HG02571 (cell line): ENCODE data around the gene ZIM2.
"Not testable (repeated sequence)": the region's sequence is repeated elsewhere in the genome, so short reads cannot be mapped to it uniquely, and the experiment has no call there.

Experiments used
- ATAC-seq: cut with Tn5 transposase; IDR thresholded peaks from one replicate; pipeline ENCODE4 v1.9.1; 2021; ENCODE audit warnings: mild to moderate bottlenecking, moderate library complexity; ENCODE audit not compliant: unreplicated experiment

ZIM2 gene

GRCh38 chr19:56840451-56841192 lies at the start of gene ZIM2, which contains the start of gene PEG3:
Gene ZIM2 (minus strand): TSS chr19:56840726. CDS start chr19:56824277, 16,449 bp downstream.
Gene PEG3 (minus strand): TSS chr19:56840726. CDS start chr19:56824655, 16,071 bp downstream.
- ATAC-seq = no peak

DNA sequence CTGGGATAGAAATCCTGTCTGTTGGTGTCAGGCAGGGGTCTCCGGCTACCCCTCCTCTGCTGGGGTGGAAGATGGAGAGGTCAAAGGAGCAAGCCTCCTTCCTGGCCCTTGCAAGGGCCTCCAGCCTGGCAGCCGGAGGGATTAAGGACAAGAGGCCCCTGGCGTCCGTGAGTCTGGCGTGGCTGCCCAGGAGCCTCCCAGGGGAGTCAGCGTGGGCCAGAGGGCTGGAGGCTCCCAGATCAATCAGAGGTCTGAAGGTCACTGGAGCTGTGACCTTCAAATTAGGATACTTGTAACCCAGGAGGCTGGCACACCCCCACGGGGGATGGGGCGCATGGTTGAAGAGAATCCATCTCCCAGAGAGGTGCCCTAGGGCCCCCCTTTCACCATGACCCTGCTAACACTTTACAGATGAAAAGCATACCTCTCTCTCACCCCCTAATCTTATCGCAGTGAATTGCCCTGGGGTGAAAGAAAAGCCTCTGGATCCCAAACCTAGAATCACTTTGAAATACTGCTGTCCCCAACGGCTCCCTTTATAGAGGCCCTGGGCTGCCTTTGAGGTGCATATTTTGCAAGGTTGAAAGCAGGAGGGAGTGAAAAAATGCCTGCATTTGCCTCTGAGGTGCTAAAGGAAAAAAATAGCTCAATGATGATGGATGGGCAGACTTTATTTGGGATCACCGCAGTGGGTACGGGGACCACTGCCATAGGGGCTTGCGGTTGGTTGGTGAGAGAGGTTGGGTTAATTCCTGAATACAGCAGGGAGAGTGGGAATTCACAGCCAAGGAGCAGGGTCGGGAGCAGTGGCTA lies 44.9 kb upstream of the ZIM2 start:
- no peak for ATAC-seq

DNA sequence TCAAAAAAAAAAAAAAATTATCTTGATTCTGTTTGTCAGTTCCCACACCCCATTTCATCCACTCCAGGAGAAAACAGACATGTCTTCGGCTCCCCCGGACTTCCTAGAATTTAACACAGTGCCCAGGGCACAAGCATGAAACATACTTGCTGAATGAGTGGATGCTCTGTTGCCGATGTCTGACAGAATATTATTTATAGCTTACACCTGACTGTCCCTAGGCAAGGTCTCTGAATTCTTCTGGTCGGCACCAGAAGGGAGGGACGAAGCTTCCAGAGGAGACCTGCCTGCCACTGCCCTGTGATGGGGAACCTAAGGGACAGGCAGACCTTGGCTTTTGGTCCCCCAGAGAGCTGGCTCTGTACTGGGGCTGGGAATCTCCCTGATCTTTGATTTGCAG lies 43.9 kb upstream of the ZIM2 start:
- no peak for ATAC-seq

GRCh38 chr19:56880592-56881190 lies 40.2 kb upstream of the ZIM2 start:
- ATAC-seq = no peak

DNA sequence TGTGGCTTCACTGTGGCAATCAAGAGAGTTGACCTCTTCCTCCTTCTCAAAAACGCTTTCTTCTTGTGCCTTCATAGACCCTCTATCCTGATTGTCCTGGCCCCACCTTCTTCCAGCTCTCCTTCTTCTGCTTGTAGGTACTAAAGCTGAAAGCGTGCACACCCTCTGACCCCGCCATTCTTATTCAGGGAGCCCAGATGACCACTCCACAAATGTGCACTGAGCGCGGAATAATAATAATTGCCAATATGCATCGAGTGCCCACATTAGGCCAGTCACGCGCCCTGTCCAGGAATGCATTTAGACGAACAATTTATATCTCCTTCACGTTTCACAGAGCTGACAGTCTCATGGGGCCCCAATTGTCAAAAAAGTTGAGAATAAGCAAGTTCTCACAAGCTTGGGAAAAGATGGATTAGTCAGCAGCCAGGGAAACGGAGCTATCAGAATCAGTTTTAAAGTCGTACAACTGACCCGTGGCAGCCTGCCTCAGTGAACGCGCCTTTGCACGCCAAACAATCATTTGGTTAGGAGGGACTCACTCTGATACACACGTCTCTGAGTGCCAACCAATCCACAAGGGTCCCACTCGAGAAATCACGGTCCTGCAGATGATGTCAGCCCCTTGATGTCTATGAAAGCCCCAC lies 36.7 kb upstream of the ZIM2 start:
- no peak for ATAC-seq

- no peak for ATAC-seq
Observed at GRCh38 chr19:56875717-56876116, 35.2 kb upstream of the ZIM2 start.

DNA sequence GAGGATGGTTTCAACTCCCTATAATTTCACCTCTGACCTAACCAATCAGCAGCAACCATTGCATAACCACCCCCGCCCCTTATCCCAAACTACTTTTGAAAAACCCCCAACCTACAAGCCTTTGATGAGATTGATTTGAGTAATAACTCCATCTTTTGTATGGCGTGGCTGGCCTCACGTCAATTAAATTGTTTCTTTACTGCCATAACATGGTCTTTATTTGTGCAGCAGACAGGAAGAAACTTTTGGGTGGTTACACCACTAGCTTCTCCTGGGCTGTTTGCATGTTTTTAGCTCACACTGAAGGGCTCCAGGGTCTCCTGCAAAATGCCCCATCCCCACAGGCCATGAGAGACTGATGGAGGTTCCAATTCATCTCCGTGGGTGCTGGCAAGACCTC lies 34.0 kb upstream of the ZIM2 start:
- ATAC-seq = no peak

GRCh38 chr19:56873493-56873892 lies 33.0 kb upstream of the ZIM2 start:
- ATAC-seq = no peak

- no peak for ATAC-seq
Observed at GRCh38 chr19:56869886-56870285, 29.4 kb upstream of the ZIM2 start.

DNA sequence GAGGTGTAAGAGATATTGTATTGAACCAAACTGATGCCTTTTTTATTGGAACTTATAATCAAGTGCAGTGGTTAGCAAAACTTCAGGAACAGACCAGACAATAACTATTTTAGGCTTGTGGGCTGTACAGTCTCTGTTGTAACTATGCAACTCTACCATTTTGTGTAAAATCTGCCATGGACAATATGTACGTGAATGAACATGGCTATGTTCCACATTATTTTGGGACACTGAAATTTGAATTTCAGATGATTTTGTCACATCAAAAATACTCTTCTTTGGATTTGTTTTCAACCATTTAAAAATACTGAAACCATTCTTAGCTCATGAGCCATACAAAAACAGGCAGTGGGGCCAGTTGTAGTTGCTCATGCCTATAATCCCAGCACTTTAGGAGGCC lies 27.9 kb upstream of the ZIM2 start:
- no peak for ATAC-seq

DNA sequence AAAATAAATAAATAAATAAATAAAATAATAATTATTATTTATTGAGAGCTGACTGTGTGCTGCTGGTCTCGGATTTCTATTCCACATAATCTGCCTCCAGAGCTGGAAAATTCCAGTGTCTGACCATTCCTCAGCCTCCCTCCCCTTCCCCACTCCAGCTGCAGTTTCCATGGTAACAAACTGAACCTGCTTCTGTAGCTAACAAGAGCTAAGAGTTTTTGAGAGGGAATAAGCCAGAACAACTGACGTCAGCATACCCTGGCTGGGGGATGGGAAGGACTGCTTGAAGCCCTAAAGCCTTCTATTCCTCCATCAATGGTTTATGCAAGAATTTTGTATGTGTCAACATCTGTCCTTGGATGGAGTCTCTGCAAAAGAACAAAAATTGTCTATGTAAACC lies 26.0 kb upstream of the ZIM2 start:
- ATAC-seq = no peak

DNA sequence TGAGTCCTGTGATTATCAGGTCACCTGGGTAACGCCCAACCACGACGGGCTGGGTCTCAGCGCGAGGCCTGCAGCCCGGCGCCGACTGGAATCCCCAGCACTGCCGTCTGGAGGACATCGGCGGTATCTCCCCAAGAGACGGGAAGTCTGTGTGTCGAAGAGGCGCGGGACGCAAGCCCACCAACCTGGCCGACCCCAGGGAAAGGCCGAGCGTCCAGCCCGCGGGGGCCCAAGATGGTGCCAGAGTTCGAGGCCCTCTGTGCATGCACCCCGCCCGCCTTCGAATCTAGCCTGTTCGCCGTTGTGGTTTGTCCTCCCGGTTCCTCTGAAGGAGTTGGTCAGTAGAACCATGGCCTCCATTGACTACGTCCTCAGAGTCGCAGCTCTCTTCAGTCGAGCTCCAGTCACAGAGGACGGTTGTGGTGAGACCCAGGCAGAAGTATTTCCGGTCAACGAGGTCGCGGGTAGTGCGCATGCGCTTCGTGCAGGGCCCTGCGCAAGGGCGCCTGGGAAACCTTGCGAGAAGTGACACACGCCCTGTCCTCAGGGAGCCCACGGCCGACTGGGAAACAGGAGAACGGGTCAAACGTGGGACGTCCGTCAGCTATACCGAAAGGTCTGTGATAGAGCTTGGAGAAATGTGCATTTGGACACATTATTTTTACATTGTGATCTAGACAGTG lies 24.1 kb upstream of the ZIM2 start:
- no peak for ATAC-seq

DNA sequence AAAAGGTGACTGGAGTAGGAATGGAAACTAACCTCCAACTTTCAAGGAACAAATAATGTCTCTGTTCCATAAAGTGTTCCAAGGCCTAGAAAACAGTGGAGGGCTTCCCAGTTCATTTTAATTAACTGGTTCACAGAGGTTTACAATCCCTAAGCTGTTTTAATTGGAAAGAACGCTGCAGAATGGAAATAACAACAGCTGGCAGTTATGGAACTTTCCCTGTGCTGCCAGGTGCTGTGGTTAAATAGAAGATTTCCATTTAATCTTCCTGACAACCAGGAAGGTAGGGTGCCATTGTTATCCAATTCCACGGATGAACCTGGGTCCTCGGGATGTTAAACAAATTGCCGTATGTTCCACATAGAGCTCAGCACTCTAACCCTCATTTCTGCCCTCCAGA lies 22.2 kb upstream of the ZIM2 start:
- no peak for ATAC-seq

DNA sequence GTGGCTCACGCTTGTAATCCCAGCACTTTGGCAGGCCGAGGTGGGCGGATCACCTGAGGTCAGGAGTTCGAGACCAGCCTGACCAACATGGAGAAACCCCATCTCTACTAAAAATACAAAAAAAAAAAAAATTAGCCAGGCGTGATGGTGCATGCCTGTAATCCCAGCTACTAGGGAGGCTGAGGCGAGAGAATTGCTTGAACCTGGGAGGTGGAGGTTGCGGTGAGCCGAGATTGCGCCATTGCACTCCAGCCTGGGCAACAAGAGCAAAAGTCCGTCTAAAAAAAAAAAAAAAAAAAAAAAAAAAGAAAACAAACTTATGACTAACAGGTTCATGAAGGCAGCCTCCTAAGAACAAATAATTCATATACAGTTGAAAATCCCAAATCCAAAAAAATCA lies 19.9 kb upstream of the ZIM2 start:
- ATAC-seq = not testable (repeated sequence)

GRCh38 chr19:56858026-56858425 lies 17.5 kb upstream of the ZIM2 start:
- no peak for ATAC-seq

DNA sequence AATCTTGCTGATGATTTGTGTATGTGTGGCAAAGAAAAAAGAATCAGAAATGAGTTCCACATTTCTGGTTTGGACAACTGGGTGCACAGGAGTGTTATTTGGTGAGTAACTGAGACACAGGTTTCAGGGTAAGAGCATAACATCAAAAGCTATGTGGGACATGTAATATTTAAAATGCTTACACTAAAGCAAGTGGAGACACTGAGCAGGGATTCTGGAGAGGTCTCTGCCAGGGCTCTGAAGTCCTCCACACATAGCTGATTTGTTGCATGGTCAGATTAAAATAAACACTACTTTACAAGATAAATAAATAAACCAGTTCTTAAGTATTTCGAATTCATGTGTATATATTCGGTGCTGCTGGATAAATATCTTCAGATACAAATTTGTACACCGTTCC lies 16.3 kb upstream of the ZIM2 start:
- no peak for ATAC-seq

DNA sequence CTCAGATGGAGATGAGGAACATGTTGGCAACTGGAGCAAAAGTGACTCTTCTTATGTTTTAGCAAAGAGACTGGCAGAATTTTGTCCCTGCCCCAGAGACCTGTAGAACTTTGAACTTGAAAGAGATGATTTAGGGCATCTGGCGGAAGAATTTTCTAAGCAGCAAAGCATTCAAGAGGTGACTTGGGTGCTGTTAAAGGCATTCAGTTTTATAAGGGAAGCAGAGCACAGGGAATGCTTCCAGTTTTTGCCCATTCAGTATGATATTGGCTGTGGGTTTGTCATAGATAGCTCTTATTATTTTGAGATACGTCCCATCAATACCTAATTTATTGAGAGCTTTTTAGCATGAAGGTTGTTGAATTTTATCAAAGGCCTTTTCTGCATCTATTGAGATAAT lies 11.8 kb upstream of the ZIM2 start:
- not testable (repeated sequence) for ATAC-seq

- ATAC-seq = no peak
Observed at GRCh38 chr19:56848166-56848565, 7.6 kb upstream of the ZIM2 start.

DNA sequence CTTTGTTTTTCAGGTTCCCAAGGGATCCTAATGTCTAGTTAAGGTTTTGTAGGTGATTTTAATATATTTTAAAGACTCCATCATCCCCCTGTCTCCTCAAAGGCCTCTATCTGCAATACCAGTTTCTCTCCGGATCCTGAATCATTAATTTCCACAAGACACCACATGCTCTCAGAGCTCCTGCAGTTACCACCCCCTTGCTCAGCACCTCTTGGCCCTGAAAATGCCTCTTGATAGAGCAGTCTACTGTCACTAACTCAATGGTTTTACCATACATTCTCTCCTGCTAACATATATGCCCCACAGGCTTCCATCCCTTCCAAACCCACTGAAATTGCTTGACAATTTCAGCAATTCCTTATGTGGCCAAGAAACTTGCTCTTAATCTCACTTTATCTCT lies 1.9 kb upstream of the ZIM2 start:
- ATAC-seq = no peak

DNA sequence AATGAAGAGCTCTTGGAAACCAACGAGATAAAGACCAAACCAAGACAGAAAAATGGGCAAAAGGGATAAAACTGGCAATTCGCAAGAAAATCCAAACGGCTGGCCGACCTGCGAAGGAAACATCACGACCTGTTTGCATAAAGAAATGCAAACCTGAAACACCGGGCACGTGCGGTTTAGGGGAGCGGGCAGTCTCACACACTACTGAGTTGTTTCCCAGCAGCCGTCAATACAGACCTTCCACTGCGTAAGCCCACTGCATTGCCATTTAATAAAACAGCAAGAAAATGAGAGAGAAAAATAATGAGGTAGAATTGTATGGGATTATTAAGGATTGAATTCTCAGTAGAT lies 642 bp upstream of the ZIM2 start:
- no peak for ATAC-seq
